KMS-11 (cell line): ENCODE data around the gene ATRNL1.

Experiments
- H2AFZ ChIP-seq: fragments of 200-600 bp; sonication (generic); 2 replicates; pipeline ENCODE4 v1.6.1; 2016; ENCODE audit warnings: antibody characterized with exemption, mixed run types, low read depth
- H3K27ac ChIP-seq: fragments of 200-600 bp; sonication (generic); 2 replicates; pipeline ENCODE4 v1.6.1; 2016; ENCODE audit warnings: mild to moderate bottlenecking, mixed run types
- H3K27me3 ChIP-seq: fragments of 200-600 bp; sonication (generic); 2 replicates; pipeline ENCODE4 v1.6.1; 2017; ENCODE audit warnings: mild to moderate bottlenecking, low read depth, mixed run types, moderate library complexity; ENCODE audit not compliant: insufficient read depth
- H3K36me3 ChIP-seq: fragments of 200-600 bp; sonication (generic); 2 replicates; pipeline ENCODE4 v1.6.1; 2017; ENCODE audit warnings: mild to moderate bottlenecking, mixed run types; ENCODE audit not compliant: insufficient read depth
- H3K4me1 ChIP-seq: fragments of 200-600 bp; sonication (generic); 2 replicates; pipeline ENCODE4 v1.6.1; 2016; ENCODE audit warnings: mild to moderate bottlenecking, low read depth, mixed run types; ENCODE audit not compliant: poor library complexity, severe bottlenecking
- H3K4me2 ChIP-seq: fragments of 200-600 bp; sonication (generic); 2 replicates; pipeline ENCODE4 v1.7.0; 2016; ENCODE audit warnings: mild to moderate bottlenecking, mixed run types
- H3K4me3 ChIP-seq: fragments of 200-600 bp; sonication (generic); IDR thresholded peaks from 2 replicates; pipeline ENCODE4 v1.6.1; 2017; ENCODE audit warnings: low read depth, low read length, mixed read lengths; ENCODE audit not compliant: insufficient read depth
- H3K79me2 ChIP-seq: fragments of 200-600 bp; sonication (generic); 2 replicates; pipeline ENCODE4 v1.6.1; 2016; ENCODE audit warnings: low read depth, mixed run types; ENCODE audit not compliant: insufficient read depth
- H3K9ac ChIP-seq: fragments of 200-600 bp; sonication (generic); 2 replicates; pipeline ENCODE4 v1.6.1; 2016; ENCODE audit warnings: mild to moderate bottlenecking, mixed run types
- H4K20me1 ChIP-seq: fragments of 200-600 bp; sonication (generic); 2 replicates; pipeline ENCODE4 v1.6.1; 2016; ENCODE audit warnings: mild to moderate bottlenecking, mixed run types; ENCODE audit not compliant: insufficient read depth
- CTCF ChIP-seq: fragments of 200-600 bp; sonication (generic); conservative IDR thresholded peaks from 2 replicates; pipeline ENCODE4 v1.6.1; 2017; ENCODE audit warnings: low read depth, mild to moderate bottlenecking, antibody characterized with exemption, low read length, moderate library complexity, mixed read lengths

ATRNL1 gene

GRCh38 chr10:115985786-115986185 lies 892.6 kb downstream of the ATRNL1 start:
- Histone ChIP-seq H3K27me3 (no peaks in the 10 kb centered on the region), H3K4me3 (no peak overlapping the region), H3K79me2 (no peaks in the 10 kb centered on the region), H3K4me1 (no peaks in the 10 kb centered on the region), H2AFZ (no peak overlapping the region), H3K27ac (no peak overlapping the region), H3K36me3 (no peaks in the 10 kb centered on the region), H3K9ac (no peak overlapping the region), H4K20me1 (no peaks in the 10 kb centered on the region), H3K4me2 (no peak overlapping the region)
- TF ChIP-seq CTCF, result no peak

- Histone ChIP-seq H3K4me2 (no peak overlapping the region), H3K27ac (no peak overlapping the region), H3K4me3 (no peak overlapping the region), H4K20me1 (no peaks in the 10 kb centered on the region), H3K27me3 (no peaks in the 10 kb centered on the region), H3K4me1 (no peaks in the 10 kb centered on the region), H2AFZ (no peak overlapping the region), H3K9ac (no peak overlapping the region), H3K36me3 (no peaks in the 10 kb centered on the region), H3K79me2 (no peaks in the 10 kb centered on the region)
- no peak for TF ChIP-seq CTCF
These were observed 895.2 kb downstream of the ATRNL1 start for GRCh38 chr10:115988380-115988779.

- Histone ChIP-seq H3K4me3 (no peak overlapping the region), H3K27me3 (no peaks in the 10 kb centered on the region), H3K36me3 (no peaks in the 10 kb centered on the region), H4K20me1 (no peaks in the 10 kb centered on the region), H3K4me1 (no peaks in the 10 kb centered on the region), H3K4me2 (no peak overlapping the region), H2AFZ (no peak overlapping the region), H3K79me2 (no peaks in the 10 kb centered on the region), H3K27ac (no peak overlapping the region), H3K9ac (no peak overlapping the region)
- no peak for TF ChIP-seq CTCF
These were observed 896.5 kb downstream of the ATRNL1 start for GRCh38 chr10:115989621-115990020.

GRCh38 chr10:115992236-115992986 lies 899.2 kb downstream of the ATRNL1 start:
- no peaks in the 10 kb centered on the region for H3K79me2 ChIP-seq
- H4K20me1 ChIP-seq, result no peaks in the 10 kb centered on the region
- no peak for TF ChIP-seq CTCF
- H3K4me1 ChIP-seq, result no peaks in the 10 kb centered on the region
- H3K9ac ChIP-seq, result no peak overlapping the region
- H3K27me3 ChIP-seq, result no peaks in the 10 kb centered on the region
- no peak overlapping the region for H3K4me2 ChIP-seq
- no peak overlapping the region for H3K27ac ChIP-seq
- H3K4me3 ChIP-seq, result no peak overlapping the region
- H3K36me3 ChIP-seq, result no peaks in the 10 kb centered on the region
- no peak overlapping the region for H2AFZ ChIP-seq
